Putamen (tissue), 1 donor: Measurements from ENCODE around the gene CD207.
"Not testable (repeated sequence)": the region's sequence is repeated elsewhere in the genome, so short reads cannot be mapped to it uniquely, and the experiment has no call there.

Experiments used
- DNase-seq: peaks from one replicate; pipeline ENCODE4 v3.0.0-alpha.2; 2016; ENCODE audit warnings: low spot score

The CD207 gene

DNA sequence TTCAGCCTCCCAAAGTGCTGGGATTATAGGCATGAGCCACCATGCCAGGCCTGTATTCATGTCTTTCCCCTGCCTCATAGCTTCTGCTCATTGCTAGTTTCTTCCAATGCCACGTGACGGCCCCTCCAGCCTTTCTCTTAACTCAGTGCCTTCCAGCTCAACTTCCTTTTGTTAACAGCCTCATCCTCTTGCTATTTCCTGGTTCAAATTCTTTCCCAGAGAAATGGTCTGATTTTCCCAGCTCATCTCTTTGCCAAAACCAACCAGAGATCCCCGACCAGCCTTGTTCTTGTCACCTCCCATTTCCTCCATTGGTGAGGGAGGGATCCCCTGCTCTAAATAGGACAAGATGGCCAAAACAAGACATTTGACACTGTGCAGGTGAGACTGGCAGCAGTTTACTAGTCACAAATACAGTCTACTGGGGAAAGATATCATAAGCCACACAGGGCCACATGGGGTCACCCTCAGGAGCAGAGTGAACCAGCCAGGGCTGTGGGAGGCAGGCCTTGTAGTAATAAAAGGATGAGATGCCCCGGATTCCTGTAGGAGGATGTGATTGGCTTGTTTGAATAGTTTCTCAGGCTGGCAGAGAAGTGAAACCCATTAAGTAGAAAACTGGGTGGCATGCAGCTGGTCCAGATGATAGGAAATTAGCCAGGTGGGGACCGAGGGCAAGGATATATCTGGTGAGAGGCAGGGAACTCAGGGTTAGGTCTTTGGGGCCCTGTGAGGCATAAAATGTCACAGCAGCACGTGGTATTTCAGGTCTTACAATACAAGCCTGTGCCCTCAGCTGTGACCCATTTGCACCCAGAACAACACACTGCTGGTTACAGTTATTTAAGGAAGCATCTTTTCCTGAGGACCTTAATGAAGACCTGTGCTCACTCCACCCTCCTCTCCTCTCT is 6.4 kb downstream of the CD207 start:
- no peak for DNase-seq

DNA sequence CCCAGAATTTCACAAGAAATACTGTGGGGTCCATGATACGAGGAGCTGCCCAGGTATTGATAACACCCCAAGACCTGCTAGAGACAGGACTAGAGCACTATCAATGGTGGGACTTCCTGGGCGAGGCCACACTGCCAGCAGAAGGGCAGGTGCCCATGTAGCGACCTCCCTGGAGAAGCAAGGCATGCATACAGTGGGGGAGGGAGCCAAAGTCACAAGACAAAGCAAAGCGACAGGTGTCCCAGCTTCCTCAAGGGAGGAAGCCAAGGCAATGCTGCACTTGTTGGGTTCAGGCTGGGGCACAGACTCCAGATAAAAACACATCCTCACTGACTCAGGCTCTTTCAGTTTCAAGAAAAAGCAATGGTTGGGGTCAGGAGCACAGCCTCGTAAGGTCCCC is 7.5 kb downstream of the CD207 start:
- DNase-seq: no peak

- DNase-seq: no peak
Observed at GRCh38 chr2:70827388-70827787, 8.2 kb downstream of the CD207 start.

- no peak for DNase-seq
Observed at GRCh38 chr2:70826696-70827350, 8.8 kb downstream of the CD207 start.

DNA sequence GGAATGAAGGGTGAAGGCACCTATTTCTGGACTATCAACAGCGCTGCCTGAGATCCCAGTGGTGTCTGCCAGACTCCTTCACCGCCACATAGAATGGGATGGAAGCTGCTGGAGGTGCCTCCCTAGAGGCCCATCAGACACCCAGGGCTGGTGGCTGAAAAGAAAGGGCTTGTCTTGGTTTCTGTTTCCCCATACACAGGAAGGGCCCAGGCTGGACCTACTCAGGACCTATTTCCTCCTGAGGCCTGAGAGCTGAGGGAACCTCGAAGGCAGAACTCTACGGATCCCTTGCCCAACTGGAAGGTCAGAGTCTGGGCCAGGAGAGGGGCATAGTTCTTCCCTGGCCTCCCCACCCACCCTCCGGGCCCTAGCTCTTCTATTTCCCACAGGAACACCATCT is 12.4 kb downstream of the CD207 start:
- DNase-seq: no peak

DNA sequence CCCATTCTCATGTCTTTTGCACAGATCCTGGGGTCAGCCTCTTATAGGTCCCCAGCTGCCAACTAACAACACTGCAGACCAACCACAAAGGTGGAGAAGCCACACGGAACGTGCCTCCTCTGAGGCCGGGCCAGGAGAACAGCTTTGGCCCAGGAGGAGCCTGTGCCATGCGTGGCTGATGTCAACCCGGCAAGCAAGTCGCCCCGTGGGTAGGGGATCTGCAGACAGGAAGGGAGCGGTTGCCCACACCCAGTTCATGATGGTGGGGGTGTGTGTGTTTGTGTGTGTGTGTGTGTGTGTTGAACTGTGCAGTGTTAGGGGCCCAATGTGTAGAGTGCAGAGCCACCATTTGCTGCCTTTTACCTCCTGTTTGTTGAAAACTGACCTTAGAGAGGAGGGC is 12.8 kb downstream of the CD207 start:
- DNase-seq: no peak

DNA sequence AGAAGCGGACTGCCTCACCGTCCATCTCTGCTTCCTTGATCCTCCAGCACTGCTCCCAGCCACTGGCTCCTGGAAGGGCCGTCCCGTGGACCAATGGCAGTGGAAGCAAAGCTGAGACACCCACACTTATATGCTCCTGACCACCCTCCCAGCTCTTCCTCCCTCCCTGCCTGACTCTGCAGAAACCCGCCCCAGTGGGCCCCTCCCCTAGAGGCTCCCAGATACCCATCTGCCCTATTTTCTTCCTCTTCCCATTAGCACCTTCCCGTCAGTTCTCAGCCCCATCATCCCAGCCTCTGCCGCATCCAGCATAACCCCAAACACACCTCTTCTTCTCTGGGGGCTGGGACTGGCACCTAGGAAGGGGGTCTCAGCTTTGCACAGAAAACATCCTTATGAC is 15.1 kb downstream of the CD207 start, which contains the start of gene CLEC4F:
Gene CLEC4F, minus strand, starts transcription at position 101 of the 400 bp plus-strand sequence. Its CDS starts 76 bp downstream, at position 25.
- no peak for DNase-seq

DNA sequence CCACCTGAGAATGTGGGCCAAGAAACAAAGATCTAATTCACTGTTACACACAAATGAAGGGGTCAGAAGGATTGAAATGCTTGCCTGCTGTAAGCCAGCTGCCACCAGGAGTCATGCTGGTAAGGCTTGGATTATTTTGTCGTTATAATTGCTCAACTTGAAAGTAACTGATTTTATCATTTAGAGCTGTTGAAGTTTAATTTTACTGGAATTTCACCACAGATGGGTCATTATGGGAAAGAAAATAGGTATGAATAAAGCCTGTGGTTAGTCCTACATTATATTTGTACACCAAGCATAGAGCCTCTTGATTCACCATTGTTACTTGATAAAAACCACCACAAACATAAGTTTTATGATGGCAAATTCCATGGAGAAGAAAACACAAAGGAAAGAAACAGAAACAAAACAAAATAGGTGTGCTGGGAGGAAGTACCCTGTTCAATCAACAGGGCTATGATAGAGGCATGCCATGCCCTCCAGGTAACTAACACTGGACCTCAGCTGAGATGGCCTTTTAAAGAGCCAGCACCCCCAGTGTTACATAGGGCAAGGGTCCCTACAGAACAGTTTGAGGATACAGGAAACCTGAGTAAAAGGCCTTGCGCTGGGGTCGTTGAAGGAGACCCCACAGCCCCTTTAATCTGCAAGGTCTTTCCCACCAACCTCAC is 18.2 kb downstream of the CD207 start:
- no peak for DNase-seq

DNA sequence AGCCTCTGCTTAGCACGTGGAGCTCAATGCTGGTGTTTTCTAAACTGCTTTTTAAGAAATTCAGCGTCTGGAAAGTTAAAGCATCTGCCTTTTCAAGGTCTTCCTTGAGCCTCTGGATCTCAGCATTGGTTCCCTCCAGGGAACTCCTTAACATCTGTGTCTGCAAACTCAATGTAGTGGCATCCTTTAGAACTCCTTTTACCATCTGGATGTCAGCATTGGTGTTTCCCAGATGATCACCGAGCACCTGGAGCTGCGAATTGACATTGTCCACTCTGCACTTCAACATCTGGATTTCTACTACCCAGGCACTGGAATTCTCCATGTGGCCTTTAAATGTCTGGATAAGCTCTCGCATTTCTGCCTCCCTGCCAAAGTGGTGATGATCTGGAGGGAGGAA is 18.9 kb downstream of the CD207 start:
- no peak for DNase-seq

GRCh38 chr2:70808983-70809958 is 26.3 kb downstream of the CD207 start:
- no peak for DNase-seq

GRCh38 chr2:70807828-70808118 is 27.8 kb downstream of the CD207 start:
- DNase-seq: no peak

GRCh38 chr2:70807102-70807827 is 28.4 kb downstream of the CD207 start:
- DNase-seq: no peak

- no peak for DNase-seq
Observed at GRCh38 chr2:70806620-70807019, 29.0 kb downstream of the CD207 start.

GRCh38 chr2:70806013-70806412 is 29.6 kb downstream of the CD207 start:
- no peak for DNase-seq

- DNase-seq: no peak
Observed at GRCh38 chr2:70801607-70802263, 33.9 kb downstream of the CD207 start.

- DNase-seq: no peak
Observed at GRCh38 chr2:70799706-70800105, 35.9 kb downstream of the CD207 start.

GRCh38 chr2:70797996-70798395 is 37.6 kb downstream of the CD207 start:
- not testable (repeated sequence) for DNase-seq

GRCh38 chr2:70797506-70797905 is 38.1 kb downstream of the CD207 start:
- no peak for DNase-seq

DNA sequence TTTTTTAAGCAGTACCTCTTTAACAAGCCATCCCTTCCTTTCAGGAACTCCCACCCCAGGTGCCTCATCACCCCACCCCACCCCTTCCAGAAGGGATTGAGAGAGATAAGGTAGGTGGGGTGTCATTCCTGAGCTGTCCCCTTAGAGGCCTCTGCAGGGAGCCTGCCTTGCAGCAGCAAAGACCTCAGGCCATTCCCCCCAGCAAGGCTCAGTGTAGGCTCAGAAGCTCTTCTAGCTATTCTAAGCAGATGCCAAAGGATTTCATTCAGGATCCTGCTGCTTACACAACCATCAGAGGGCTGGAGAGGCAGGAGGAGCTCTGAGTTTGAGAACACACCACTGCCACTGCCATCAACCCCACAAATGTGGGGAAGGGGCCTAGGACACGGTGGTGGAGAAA is 39.4 kb downstream of the CD207 start:
- DNase-seq: no peak

DNA sequence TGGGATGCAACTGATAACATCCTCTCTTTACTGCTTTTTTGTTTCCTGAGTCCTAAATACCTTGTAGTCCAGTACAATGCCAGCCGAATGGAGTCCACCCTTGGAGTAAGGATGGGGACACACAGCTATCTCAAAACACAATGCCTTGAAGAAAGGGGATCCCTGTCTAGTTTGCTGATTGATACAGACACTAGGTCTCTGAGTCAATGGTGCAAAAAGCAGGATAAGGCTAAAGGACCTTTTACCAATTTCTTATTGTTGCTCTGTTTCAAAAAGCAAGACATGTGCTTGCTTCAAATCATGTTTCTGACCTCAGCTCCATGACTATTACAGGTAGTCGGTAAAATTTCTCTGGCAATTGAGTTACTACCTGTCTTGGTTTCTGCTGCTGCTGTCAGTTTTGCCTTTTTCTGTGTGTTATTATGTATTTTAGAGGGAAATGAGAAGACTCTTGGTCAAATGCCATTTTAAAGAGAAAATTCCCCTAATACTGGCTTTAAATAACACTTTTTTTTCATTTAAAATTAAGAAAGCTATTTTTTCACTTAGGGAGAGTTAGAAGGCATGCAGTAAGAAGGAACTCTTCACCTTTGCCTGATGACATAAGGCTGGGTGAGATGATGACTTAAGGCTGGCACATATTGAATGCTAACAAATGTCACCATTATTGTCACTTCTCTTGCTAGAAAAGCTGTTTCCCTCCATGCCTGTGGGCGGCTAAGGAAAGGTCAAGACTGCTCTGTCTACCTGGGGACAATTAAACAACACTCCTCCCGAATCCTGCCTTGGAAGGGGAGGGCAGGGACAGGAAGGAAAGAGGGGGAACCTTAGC is 40.2 kb downstream of the CD207 start:
- no peak for DNase-seq
